ENCODE measurements around the gene SASH1. TPM values are rescaled to one million over a fixed set of nuclear protein-coding genes. Genes with fewer than 3 reads are reported as not detected.

SASH1 gene
- total and polyA plus RNA-seq, 9 of the 15 experiments (the other 6 are each of a cell fraction or from before 2014, with no cell fraction given), result 0.35 to 3.5 (median 1.6) TPM

DNA sequence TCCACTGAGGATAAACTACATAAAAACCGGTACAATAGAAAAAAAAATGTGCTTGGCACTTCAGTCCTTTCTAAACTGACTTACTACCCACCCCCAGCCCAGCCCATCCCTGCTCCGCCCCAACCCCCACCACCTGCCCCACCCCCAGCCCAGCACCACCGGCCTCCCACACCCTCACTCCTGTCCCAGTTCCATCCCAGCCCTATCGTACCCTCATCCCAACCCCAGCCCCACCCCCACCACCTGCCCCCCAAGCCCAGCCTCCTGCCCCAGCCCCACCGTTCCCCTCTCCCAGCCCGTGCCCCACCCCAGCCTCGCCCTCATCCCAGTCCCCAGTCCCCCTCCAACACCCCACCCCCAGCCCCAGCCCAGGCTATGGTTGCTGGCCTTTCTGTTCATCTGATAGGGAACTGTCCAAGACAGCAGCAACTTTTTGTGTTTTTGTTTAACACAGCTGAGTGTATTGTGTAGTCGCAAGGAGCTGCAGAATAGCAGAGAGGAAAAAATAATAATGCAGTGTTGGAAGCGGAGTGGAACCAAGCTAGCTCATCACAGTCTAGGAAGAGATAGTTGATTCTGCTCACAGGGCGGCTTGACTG is 61.9 kb downstream of the SASH1 start (continued):
- TF ChIP-seq HMGN3 (IDR thresholded peaks at IDR 0.05; ENCODE audit: borderline replicate concordance, extremely low read depth, insufficient read length, low read depth, low read length), result no peak
- TF ChIP-seq RBBP5 (IDR thresholded peaks at IDR 0.05; ENCODE audit: borderline replicate concordance, insufficient read depth, low read length, poor library complexity, severe bottlenecking), result no peak
- no peak for TF ChIP-seq NR2C2 (CRISPR knock-in tag; IDR thresholded peaks at IDR 0.05)
- no peak for TF ChIP-seq NR2C2 (tag; IDR thresholded peaks at IDR 0.05)
- TF ChIP-seq, protein P1, sequence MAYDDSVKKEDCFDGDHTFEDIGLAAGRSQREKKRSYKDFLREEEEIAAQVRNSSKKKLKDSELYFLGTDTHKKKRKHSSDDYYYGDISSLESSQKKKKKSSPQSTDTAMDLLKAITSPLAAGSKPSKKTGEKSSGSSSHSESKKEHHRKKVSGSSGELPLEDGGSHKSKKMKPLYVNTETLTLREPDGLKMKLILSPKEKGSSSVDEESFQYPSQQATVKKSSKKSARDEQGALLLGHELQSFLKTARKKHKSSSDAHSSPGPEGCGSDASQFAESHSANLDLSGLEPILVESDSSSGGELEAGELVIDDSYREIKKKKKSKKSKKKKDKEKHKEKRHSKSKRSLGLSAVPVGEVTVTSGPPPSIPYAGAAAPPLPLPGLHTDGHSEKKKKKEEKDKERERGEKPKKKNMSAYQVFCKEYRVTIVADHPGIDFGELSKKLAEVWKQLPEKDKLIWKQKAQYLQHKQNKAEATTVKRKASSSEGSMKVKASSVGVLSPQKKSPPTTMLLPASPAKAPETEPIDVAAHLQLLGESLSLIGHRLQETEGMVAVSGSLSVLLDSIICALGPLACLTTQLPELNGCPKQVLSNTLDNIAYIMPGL (CRISPR knock-in tag; IDR thresholded peaks at IDR 0.05), result no peak
- no peak for TF ChIP-seq ZNF644 (tag; IDR thresholded peaks at IDR 0.05; ENCODE audit: low read depth)

DNA sequence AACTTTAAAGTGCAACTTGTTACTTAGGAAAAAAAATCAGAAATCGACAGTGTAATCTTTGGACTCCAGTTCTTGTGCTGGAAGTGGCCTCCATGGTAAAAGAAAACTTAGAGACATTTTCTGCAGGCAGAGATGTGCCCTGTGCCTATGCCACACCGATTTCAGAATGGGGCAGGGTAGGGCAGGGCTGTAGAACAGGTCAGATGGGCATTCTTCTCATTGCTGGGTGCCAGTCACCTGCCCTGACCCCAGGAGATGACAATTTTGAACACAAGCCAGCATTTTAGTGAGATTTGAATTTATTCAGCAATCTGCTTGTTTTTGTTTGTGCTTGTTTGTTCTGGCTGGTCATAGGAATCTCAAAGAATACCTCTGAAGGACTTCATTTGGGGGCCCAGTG is 63.3 kb downstream of the SASH1 start:
- FAIRE-seq, result no peak

More for the DNA sequence above, 63.3 kb downstream of the SASH1 start:
- in situ Hi-C loops (cut with MboI) (no loop called here), intact Hi-C loops (cut with micrococcal nuclease) (no loop called here)
- Histone ChIP-seq H3K36me3 (ENCODE audit: control insufficient read depth, insufficient read depth, low read length) (no peaks in the 10 kb centered on the region), H3K4me1 (replicated peaks in 1 of 2; ENCODE audit: control insufficient read depth in 2 of 2, insufficient read depth in 2 of 2, low read length in 2 of 2) (no peaks in the 10 kb centered on the region), H3K79me2 (ENCODE audit: control insufficient read depth, insufficient read depth, low read length) (no peaks in the 10 kb centered on the region), H3K4me2 (ENCODE audit: insufficient read depth, low read length) (no peak overlapping the region), H3K4me3 (no peak overlapping the region), H4K20me1 (replicated peaks; ENCODE audit: control insufficient read depth, insufficient read depth, low read length) (no peaks in the 10 kb centered on the region), H3K27me3 (ENCODE audit: control insufficient read depth in 2 of 2, insufficient read depth in 2 of 2, low read length in 2 of 2) (peaks cover 21 to 35% of the 10 kb centered on the region in 2 experiments; a peak in 3 of 5 replicates), H3K27ac (ENCODE audit: extremely low read depth, low read depth, low read length) (no peak overlapping the region), H3K9ac (ENCODE audit: insufficient read depth in 1 of 2, low read depth in 2 of 2, low read length in 2 of 2) (no peak overlapping the region), H3K9me1 (ENCODE audit: control insufficient read depth, insufficient read depth, low read length) (no peaks in the 10 kb centered on the region), H3K9me3 (replicated peaks; ENCODE audit: control insufficient read depth, insufficient read depth, low read depth, low read length) (no peaks in the 10 kb centered on the region), H2AFZ (ENCODE audit: low read depth, low read length) (no peak overlapping the region)
- ChIA-PET CTCF (ENCODE audit: low intra/inter-chr PET ratio) (no interaction called here), POLR2A (no interaction called here)
- WGBS (ENCODE audit: insufficient coverage, low coverage, missing lambda C conversion rate), result 3% methylated on average over 2 of the region's 2 CpGs
- TF ChIP-seq MBD2 (IDR thresholded peaks at IDR 0.05; ENCODE audit: borderline replicate concordance, low read depth) (no peak), ZNF121 (CRISPR knock-in tag; conservative IDR thresholded peaks at IDR 0.05) (no peak)
- no peak for DNase-seq (ENCODE audit: extremely low read depth in 1 of 4, low spot score in 3 of 4)
- ATAC-seq, result no peak
- no TSS peak for BruUV-seq (replicated peaks)
